Gastrocnemius medialis (tissue), 4 donors: ENCODE measurements around the gene B3GALT4.

Experiments
- POLR2A ChIP-seq, 2 donors: fragments of 450-650 bp; IDR thresholded peaks; one replicate each; pipeline ENCODE4 v1.6.1; 2017; ENCODE audit warnings: antibody characterized with exemption in 2 of 2, mild to moderate bottlenecking in 2 of 2, moderate library complexity in 2 of 2
- TF ChIP-seq, protein P1 (sequence below), 5 experiments: fragments of 450-650 bp in 3 of 5; fragments of 200-600 bp in 2 of 5; sonication (generic) in 2 of 5; IDR thresholded peaks in 4 of 5; conservative IDR thresholded peaks in 1 of 5; 1 replicate in 4 of 5; 2 replicates in 1 of 5; pipeline ENCODE4 v1.5.1; 2016 to 2019; ENCODE audit warnings: antibody characterized with exemption in 5 of 5, mild to moderate bottlenecking in 3 of 5, moderate library complexity in 3 of 5

DNA sequence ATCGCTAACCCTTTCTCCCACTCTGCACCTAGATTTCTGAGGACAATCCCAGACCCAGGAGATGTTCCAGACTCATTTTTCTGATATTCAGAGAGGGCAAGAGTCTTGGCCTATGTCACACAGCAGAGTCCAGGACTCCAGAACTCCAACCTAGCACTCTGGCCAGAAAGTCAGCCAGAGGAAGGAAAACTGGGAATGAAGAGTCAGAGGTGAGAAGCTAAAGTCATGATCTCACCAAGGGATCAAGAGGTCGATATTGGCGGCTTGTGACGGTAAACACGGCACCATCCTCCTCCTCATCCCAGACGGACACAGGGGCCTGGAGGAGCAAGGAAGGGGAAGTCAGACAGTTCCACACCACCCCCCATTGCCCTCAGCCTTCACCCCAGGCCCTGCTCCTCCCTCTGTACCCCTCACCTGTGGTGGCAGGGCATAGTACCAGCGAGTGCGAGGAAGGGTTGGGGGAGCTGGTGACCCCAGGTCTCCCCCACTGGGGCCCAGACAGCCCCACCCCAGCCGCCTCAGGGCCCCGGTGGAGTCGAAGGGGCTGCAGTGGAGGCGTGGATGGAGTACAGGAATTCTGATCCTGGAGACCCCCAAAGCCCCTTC is 20.0 kb downstream of the B3GALT4 start:
- TF ChIP-seq, protein P1, sequence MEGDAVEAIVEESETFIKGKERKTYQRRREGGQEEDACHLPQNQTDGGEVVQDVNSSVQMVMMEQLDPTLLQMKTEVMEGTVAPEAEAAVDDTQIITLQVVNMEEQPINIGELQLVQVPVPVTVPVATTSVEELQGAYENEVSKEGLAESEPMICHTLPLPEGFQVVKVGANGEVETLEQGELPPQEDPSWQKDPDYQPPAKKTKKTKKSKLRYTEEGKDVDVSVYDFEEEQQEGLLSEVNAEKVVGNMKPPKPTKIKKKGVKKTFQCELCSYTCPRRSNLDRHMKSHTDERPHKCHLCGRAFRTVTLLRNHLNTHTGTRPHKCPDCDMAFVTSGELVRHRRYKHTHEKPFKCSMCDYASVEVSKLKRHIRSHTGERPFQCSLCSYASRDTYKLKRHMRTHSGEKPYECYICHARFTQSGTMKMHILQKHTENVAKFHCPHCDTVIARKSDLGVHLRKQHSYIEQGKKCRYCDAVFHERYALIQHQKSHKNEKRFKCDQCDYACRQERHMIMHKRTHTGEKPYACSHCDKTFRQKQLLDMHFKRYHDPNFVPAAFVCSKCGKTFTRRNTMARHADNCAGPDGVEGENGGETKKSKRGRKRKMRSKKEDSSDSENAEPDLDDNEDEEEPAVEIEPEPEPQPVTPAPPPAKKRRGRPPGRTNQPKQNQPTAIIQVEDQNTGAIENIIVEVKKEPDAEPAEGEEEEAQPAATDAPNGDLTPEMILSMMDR (IDR thresholded peaks at IDR 0.05 in 4 of 5, conservative IDR thresholded peaks at IDR 0.05 in 1 of 5), result no peak
- no peak for TF ChIP-seq POLR2A (IDR thresholded peaks at IDR 0.05)
